H9 (cell line): ENCODE results near the gene KRT39. TPM values are rescaled to one million over a fixed set of nuclear protein-coding genes. Genes with fewer than 3 reads are reported as not detected.

Source experiments
- DNase-seq: peaks from one replicate; pipeline ENCODE4 v3.0.0-alpha.2; 2017
- H2AFZ ChIP-seq: one replicate; pipeline ENCODE4 v1.6.1; 2013; ENCODE audit warnings: mild to moderate bottlenecking, low read length, control low read depth, moderate library complexity
- H2AK5ac ChIP-seq: 2 replicates; pipeline ENCODE4 v1.6.1; 2013; ENCODE audit warnings: low read length, control low read depth, mixed read lengths; ENCODE audit not compliant: insufficient read length
- H2BK120ac ChIP-seq: one replicate; pipeline ENCODE4 v1.6.1; 2013; ENCODE audit warnings: low read depth, mild to moderate bottlenecking, low read length, control low read depth, inconsistent platforms; ENCODE audit not compliant: poor library complexity, severe bottlenecking
- H2BK12ac ChIP-seq: 2 replicates; pipeline ENCODE4 v1.6.1; 2013; ENCODE audit warnings: low read length, control low read depth, mixed read lengths, low read depth; ENCODE audit not compliant: insufficient read length
- H2BK15ac ChIP-seq: 2 replicates; pipeline ENCODE4 v1.6.1; 2013; ENCODE audit warnings: low read depth, low read length, control low read depth
- H2BK20ac ChIP-seq: one replicate; pipeline ENCODE4 v1.6.1; 2013; ENCODE audit warnings: low read depth, mild to moderate bottlenecking, low read length, control low read depth, inconsistent platforms; ENCODE audit not compliant: poor library complexity, severe bottlenecking
- H2BK5ac ChIP-seq: 2 replicates; pipeline ENCODE4 v1.6.1; 2013; ENCODE audit warnings: low read length, control low read depth, mixed read lengths; ENCODE audit not compliant: insufficient read length
- H3K14ac ChIP-seq: 2 replicates; pipeline ENCODE4 v1.6.1; 2013; ENCODE audit warnings: low read length, control low read depth; ENCODE audit not compliant: insufficient read depth
- H3K18ac ChIP-seq: 2 replicates; pipeline ENCODE4 v1.6.1; 2013; ENCODE audit warnings: low read depth, mild to moderate bottlenecking, mixed read lengths, low read length, control low read depth; ENCODE audit not compliant: insufficient read length
- H3K23ac ChIP-seq: 2 replicates; pipeline ENCODE4 v1.6.1; 2013; ENCODE audit warnings: low read length, control low read depth, mixed read lengths, low read depth; ENCODE audit not compliant: insufficient read length
- H3K23me2 ChIP-seq: 2 replicates; pipeline ENCODE4 v1.6.1; 2013; ENCODE audit warnings: low read depth, mild to moderate bottlenecking, mixed read lengths, low read length, control low read depth; ENCODE audit not compliant: insufficient read length, poor library complexity, severe bottlenecking
- H3K27ac ChIP-seq: 2 replicates; pipeline ENCODE4 v1.5.1; 2013; ENCODE audit warnings: low read length, control low read depth, mixed read lengths, low read depth; ENCODE audit not compliant: insufficient read length
- H3K27me3 ChIP-seq: 2 replicates; pipeline ENCODE4 v1.6.1; 2013; ENCODE audit warnings: low read length, control low read depth, inconsistent platforms; ENCODE audit not compliant: insufficient read depth
- H3K4ac ChIP-seq: 2 replicates; pipeline ENCODE4 v1.6.1; 2013; ENCODE audit warnings: low read depth, mild to moderate bottlenecking, control low read depth, inconsistent platforms, low read length, moderate library complexity
- H3K4me1 ChIP-seq: 2 replicates; pipeline ENCODE4 v1.6.1; 2013; ENCODE audit warnings: low read length, control low read depth, inconsistent platforms; ENCODE audit not compliant: insufficient read depth
- H3K4me2 ChIP-seq: 2 replicates; pipeline ENCODE4 v1.6.1; 2013; ENCODE audit warnings: low read length, control low read depth, mixed read lengths; ENCODE audit not compliant: insufficient read length, insufficient read depth
- H3K56ac ChIP-seq: 2 replicates; pipeline ENCODE4 v1.6.1; 2013; ENCODE audit warnings: low read depth, mild to moderate bottlenecking, mixed read lengths, low read length, control low read depth; ENCODE audit not compliant: insufficient read length
- H3K79me1 ChIP-seq: 2 replicates; pipeline ENCODE4 v1.6.1; 2013; ENCODE audit warnings: low read depth, mild to moderate bottlenecking, moderate library complexity, low read length, control low read depth, inconsistent platforms; ENCODE audit not compliant: insufficient read depth, poor library complexity, severe bottlenecking
- H3K79me2 ChIP-seq: 2 replicates; pipeline ENCODE4 v1.6.1; 2013; ENCODE audit warnings: low read length, control low read depth, inconsistent platforms; ENCODE audit not compliant: insufficient read depth
- H3K9ac ChIP-seq: 2 replicates; pipeline ENCODE4 v1.6.1; 2013; ENCODE audit warnings: low read length, control low read depth, mixed read lengths; ENCODE audit not compliant: insufficient read length; ENCODE audit errors: extremely low read depth
- H3K9me3 ChIP-seq: one replicate; pipeline ENCODE4 v1.6.1; 2013; ENCODE audit warnings: low read depth, low read length, inconsistent platforms; ENCODE audit not compliant: control insufficient read depth
- H3T11ph ChIP-seq: one replicate; pipeline ENCODE4 v1.6.1; 2013; ENCODE audit warnings: mild to moderate bottlenecking, low read length, control low read depth, inconsistent platforms
- H4K20me1 ChIP-seq: one replicate; pipeline ENCODE4 v1.6.1; 2013; ENCODE audit not compliant: control insufficient read depth, insufficient read length, insufficient read depth
- H4K5ac ChIP-seq: 2 replicates; pipeline ENCODE4 v1.6.1; 2013; ENCODE audit warnings: low read depth, mild to moderate bottlenecking, mixed read lengths, low read length, control low read depth; ENCODE audit not compliant: insufficient read length
- H4K8ac ChIP-seq: replicated peaks from 2 replicates; pipeline ENCODE4 v1.6.1; 2013; ENCODE audit warnings: low read length, control low read depth, mixed read lengths, low read depth; ENCODE audit not compliant: insufficient read length
- H4K91ac ChIP-seq: 2 replicates; pipeline ENCODE4 v1.6.1; 2013; ENCODE audit warnings: low read depth, mild to moderate bottlenecking, moderate library complexity, mixed read lengths, low read length, control low read depth; ENCODE audit not compliant: insufficient read length
- H3K27ac Mint-ChIP-seq, 3 experiments: 2 replicates in 2 of 3; 3 replicates in 1 of 3; pipeline ENCODE4 v1.8.0; 2020 to 2021; ENCODE audit warnings: mixed read lengths in 3 of 3, mild to moderate bottlenecking in 1 of 3, moderate library complexity in 1 of 3
- H3K27me3 Mint-ChIP-seq: 2 replicates; pipeline ENCODE4 v1.8.0; 2021; ENCODE audit warnings: low read depth, mild to moderate bottlenecking, moderate library complexity, mixed read lengths
- H3K36me3 Mint-ChIP-seq, 3 experiments: 2 replicates in 2 of 3; 3 replicates in 1 of 3; pipeline ENCODE4 v1.8.0; 2020 to 2021; ENCODE audit warnings: low read depth in 3 of 3, mixed read lengths in 3 of 3; ENCODE audit not compliant: insufficient read depth in 1 of 3
- H3K4me1 Mint-ChIP-seq, 2 experiments: 2 replicates each; pipeline ENCODE4 v1.8.0; 2020; ENCODE audit warnings: mixed read lengths in 2 of 2
- H3K4me3 Mint-ChIP-seq, 2 experiments: 2 replicates in 1 of 2; 3 replicates in 1 of 2; pipeline ENCODE4 v1.8.0; 2020 to 2021; ENCODE audit warnings: mild to moderate bottlenecking in 2 of 2, mixed read lengths in 2 of 2, moderate library complexity in 1 of 2
- H3K9me3 Mint-ChIP-seq, 2 experiments: 2 replicates in 1 of 2; 3 replicates in 1 of 2; pipeline ENCODE4 v1.8.0; 2020; ENCODE audit warnings: mild to moderate bottlenecking in 2 of 2, mixed read lengths in 2 of 2, moderate library complexity in 1 of 2
- CTCF ChIP-seq: fragments of 200-600 bp; sonication (generic); conservative IDR thresholded peaks from 3 replicates; pipeline ENCODE4 v1.8.0; 2021; ENCODE audit warnings: antibody characterized with exemption, mild to moderate bottlenecking
- WGBS: extraction: QIAGEN DNeasy Blood & Tissue Kit; methylation state at CpG from one replicate; pipeline ENCODE4 v1.1.7; 2013; ENCODE audit warnings: missing lambda C conversion rate, low lambda C conversion rate, mixed read lengths; ENCODE audit not compliant: insufficient read length; ENCODE audit errors: extremely low coverage; 5-methylcytosine and 5-hydroxymethylcytosine counted together
- total RNA-seq: library from RNA; stranded (reverse); gene quantifications from 2 replicates; pipeline ENCODE4 v1.2.1, GENCODE V29; 2021

Gene KRT39
- total RNA-seq, 1 experiment from 2014 or later, result not detected

GRCh38 chr17:40938981-40939380 is 27.8 kb downstream of the KRT39 start:
- H4K5ac ChIP-seq, result no peak overlapping the region
- no peak overlapping the region for H3K18ac ChIP-seq
- Mint-ChIP-seq H3K27ac (no peak overlapping the region), H3K4me1 (peaks cover 12 to 16% of the 10 kb centered on the region in 2 experiments), H3K27me3 (peaks cover 4% of the 10 kb centered on the region), H3K4me3 (no peak overlapping the region), H3K36me3 (no peaks in the 10 kb centered on the region), H3K9me3 (peaks cover 0 to 4% of the 10 kb centered on the region in 2 experiments; a peak in 3 of 5 replicates)
- H3K23ac ChIP-seq, result no peak overlapping the region
- H2BK15ac ChIP-seq, result no peak overlapping the region
- no peaks in the 10 kb centered on the region for H4K20me1 ChIP-seq
- no peak overlapping the region for H4K8ac ChIP-seq
- H3K9me3 ChIP-seq, result no peaks in the 10 kb centered on the region
- no peak overlapping the region for H3K14ac ChIP-seq
- no CpG with 5 or more reads among the region's 3 CpGs for WGBS
- H3T11ph ChIP-seq, result no peak overlapping the region
- H2AFZ ChIP-seq, result no peak overlapping the region
- H2BK120ac ChIP-seq, result no peak overlapping the region
- no peak overlapping the region for H2AK5ac ChIP-seq
- H2BK20ac ChIP-seq, result no peak overlapping the region
- H3K4me1 ChIP-seq, result no peaks in the 10 kb centered on the region
- no peak overlapping the region for H4K91ac ChIP-seq
- DNase-seq, result no peak
- no peaks in the 10 kb centered on the region for H3K27me3 ChIP-seq
- no peak for TF ChIP-seq CTCF
- no peak overlapping the region for H3K9ac ChIP-seq
- H3K23me2 ChIP-seq, result peaks cover 3% of the 10 kb centered on the region
- H3K4me2 ChIP-seq, result no peak overlapping the region
- H2BK12ac ChIP-seq, result no peak overlapping the region
- H3K79me2 ChIP-seq, result no peaks in the 10 kb centered on the region
- H3K56ac ChIP-seq, result no peak overlapping the region
- H2BK5ac ChIP-seq, result no peak overlapping the region
- H3K4ac ChIP-seq, result no peak overlapping the region
- no peak overlapping the region for H3K27ac ChIP-seq
- no peaks in the 10 kb centered on the region for H3K79me1 ChIP-seq
